Subcutaneous adipose tissue (tissue), 4 donors: ENCODE measurements around the gene CD44. TPM values are rescaled to one million over a fixed set of nuclear protein-coding genes. Genes with fewer than 3 reads are reported as not detected.

ENCODE experiments used
- total RNA-seq, 4 donors: library from RNA; depleted of rRNA; stranded (reverse); fragments of >200 nt; gene quantifications; one replicate each; pipeline ENCODE4 v1.1.0, GENCODE V29; 2016
- TF ChIP-seq, protein P1 (sequence below): fragments of 450-650 bp; IDR thresholded peaks from one replicate; pipeline ENCODE4 v1.5.1; 2016; ENCODE audit warnings: low read depth, mild to moderate bottlenecking, control low read depth, antibody characterized with exemption, moderate library complexity

CD44 gene
- total RNA-seq, 4 donors from 2014 or later: 103 to 438 (median 231) TPM

DNA sequence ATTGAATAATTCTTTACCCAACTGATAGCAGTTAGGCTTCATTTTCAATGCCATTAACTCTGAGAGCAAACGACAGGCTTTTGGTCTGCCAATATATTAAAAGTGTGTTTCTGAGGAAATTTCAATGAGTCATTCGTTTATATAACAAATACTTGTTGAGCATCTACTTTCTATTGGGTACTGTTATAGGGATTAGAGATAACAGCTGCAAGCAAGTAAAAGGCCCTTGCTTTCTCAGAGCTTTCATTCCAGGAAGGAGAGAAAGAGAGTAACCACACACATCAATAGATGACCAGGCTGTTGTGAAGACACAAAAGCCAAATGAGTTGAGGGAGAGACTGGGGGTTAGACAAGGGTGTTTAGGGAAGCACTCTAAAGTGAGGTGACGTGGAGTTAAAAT, 35.7 kb downstream of the CD44 start:
- TF ChIP-seq, protein P1, sequence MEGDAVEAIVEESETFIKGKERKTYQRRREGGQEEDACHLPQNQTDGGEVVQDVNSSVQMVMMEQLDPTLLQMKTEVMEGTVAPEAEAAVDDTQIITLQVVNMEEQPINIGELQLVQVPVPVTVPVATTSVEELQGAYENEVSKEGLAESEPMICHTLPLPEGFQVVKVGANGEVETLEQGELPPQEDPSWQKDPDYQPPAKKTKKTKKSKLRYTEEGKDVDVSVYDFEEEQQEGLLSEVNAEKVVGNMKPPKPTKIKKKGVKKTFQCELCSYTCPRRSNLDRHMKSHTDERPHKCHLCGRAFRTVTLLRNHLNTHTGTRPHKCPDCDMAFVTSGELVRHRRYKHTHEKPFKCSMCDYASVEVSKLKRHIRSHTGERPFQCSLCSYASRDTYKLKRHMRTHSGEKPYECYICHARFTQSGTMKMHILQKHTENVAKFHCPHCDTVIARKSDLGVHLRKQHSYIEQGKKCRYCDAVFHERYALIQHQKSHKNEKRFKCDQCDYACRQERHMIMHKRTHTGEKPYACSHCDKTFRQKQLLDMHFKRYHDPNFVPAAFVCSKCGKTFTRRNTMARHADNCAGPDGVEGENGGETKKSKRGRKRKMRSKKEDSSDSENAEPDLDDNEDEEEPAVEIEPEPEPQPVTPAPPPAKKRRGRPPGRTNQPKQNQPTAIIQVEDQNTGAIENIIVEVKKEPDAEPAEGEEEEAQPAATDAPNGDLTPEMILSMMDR: no peak

DNA sequence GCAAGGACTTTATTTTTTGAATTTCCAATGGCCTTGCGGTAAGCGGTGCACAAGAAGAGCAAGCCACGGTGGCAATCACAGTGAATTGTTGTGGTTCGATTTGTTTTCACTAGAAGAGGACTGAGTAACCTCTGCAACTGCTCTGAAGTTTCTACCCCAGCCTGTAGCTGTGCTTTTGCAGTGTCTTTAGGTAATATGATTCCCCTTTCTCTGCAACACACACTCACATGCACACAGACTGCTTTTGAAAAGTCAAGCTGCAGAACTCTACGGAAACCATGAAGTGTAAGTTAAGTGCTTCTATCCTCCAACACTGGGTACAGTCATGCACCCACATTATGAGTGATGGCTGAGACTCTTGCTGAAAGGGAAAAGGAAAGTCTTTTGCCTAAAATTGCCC, 38.4 kb downstream of the CD44 start:
- TF ChIP-seq, protein P1: no peak

DNA sequence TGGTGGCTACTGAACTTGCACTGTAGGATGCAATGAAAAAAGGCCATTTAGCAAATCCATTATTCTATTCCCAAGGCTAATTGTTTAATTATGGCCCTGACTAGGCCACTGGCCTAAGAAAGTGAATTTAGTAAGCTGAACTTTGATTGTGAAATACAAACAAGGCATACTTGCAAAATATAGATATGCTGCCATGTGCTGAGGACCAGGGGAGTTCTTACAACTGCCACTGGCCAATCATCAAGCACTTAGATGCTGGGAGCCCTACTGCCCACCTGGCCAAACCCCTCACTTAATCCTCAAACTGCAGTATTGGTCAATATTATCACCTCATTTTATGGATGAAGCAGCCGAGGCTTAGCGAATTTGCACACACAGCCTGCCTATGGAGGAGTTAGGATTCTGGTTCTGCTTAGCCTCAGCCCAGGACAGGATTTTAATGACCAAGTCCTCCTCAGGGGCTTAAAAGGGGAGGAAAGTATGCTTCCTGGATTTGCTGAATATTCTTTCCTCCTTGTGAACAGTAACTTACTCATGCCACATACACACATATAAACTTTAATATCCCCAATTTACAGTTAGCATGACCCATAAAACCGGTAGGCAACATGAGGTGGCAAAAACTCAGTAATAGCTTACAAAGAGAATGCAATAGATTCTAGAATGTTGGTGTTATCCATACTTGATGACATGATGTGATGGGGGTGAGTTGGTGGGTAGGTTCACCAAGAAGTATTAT, 39.3 kb downstream of the CD44 start:
- TF ChIP-seq, protein P1: no peak

DNA sequence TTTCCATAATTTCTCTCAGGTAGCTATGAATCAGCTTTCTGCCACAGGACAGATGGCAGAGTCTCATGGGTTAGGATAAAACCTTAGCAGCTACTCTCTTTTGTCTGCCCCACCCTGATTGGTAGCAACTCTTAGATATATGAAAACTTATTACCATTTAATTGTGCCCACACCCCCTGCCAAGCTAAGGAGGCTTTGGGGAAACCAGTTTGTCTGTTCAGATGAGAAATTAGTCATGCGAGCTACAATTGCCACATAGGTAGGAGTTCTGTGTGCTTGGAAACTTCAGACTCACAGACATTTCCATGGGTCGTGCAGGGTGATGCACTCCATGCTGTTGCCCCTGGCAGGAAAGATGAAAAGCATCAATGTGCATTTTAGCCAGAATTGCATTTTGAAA, 39.9 kb downstream of the CD44 start:
- TF ChIP-seq, protein P1: no peak

DNA sequence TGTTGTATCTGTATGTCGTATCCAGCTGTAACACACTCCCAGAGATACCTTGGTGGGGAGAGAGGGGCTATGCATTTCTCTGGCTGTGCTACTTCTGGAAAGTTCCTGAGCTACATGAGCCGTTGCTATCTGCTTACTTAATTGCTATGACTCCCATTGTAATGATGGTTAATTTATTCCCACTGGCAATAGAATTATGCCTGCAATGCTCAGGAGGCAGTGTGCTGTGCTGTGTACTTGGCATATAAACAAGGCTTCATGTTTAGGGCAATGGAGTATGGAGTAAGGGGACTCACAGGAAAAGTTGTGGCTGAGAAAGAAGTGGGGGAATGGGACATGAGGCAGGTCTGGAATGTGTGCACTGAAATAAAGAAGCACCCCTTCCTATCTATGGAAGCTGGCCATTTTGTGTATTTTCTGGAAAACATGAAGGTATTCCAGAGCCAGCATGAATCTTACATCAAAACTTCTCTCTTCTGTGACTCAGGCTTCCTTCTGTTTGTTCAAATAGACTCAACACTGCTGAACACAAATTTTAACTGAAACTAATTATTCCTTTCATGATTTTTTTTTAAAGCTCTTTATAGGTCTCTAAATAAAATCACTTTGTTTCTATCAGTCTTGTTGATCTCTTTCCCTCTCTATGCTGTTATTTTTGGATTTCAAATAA, 40.6 kb downstream of the CD44 start:
- TF ChIP-seq, protein P1: no peak

DNA sequence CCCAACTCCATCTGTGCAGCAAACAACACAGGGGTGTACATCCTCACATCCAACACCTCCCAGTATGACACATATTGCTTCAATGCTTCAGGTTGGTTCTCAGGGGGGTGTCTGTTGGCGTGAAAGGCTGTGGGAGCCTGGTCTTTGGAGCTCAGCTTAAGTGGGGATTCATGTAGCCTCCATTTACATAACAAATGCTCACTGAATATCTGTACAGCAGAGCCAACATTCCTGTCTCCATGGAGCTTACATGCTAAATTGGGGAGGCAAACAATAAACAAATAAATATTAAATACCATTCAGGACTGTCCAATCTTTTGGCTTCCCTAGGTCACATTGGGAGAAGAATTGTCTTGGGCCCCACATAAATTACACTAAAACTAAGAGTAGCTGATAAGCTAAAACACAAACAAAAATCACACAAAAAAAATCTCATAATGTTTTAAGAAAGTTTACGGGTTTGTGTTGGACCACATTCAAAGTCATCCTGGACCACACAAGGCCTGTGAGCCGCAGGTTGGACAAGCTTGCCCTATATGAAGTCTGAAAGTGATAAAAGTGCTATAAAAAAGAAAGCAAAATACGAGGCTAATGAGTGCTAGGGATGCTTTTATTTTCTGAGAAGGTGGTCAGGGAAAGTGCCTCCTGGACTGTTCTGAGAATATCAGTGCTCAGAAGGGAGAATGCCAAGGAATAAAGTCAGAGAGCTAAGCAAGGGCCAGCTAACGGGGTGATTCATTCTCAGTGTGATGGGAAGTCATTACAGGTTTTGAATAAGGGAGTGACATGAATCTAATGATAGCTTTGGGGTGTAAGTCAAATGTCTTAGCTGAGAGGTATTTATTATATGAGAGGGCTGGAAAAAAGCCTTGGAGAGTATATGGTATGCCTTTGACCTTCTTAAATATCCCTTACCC, 41.6 kb downstream of the CD44 start:
- TF ChIP-seq, protein P1: no peak
